ENCODE data around the gene HIRA. TPM values are rescaled to one million over a fixed set of nuclear protein-coding genes. Genes with fewer than 3 reads are reported as not detected.

The HIRA gene
- total and polyA plus RNA-seq, 9 of the 15 experiments (the other 6 are each of a cell fraction or from before 2014, with no cell fraction given): 0.96 to 132 (median 58.4) TPM

DNA sequence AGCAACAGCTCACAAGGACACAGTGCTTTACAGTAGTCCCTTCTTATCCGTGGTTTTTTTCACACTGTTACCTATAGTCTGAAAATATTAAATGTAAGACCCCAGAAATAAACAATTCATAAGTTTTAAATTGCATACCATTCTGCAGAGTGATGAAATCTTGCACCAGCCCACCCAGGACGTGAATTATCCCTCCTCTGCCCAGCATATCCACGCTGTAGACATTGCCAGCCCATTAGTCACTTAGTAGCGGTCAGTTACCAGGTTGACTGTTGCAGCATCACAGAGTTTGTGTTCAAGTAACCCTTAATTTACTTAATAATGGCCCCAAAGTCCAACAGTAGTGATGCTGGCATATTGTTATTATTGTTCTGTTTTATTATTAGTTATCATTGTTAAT, 143.6 kb downstream of the HIRA start (continued):
- TF ChIP-seq MED1 (CRISPR knock-in tag; IDR thresholded peaks at IDR 0.05; ENCODE audit: borderline replicate concordance) (no peak), ATF2 (CRISPR knock-in tag; IDR thresholded peaks at IDR 0.05) (no peak), SAP30 (IDR thresholded peaks at IDR 0.05; ENCODE audit: borderline replicate concordance, insufficient read depth, low read depth, low read length, poor library complexity, severe bottlenecking) (no peak), FOXP4 (CRISPR knock-in tag; IDR thresholded peaks at IDR 0.05; ENCODE audit: borderline replicate concordance) (no peak), HEY1 (CRISPR knock-in tag; IDR thresholded peaks at IDR 0.05; ENCODE audit: borderline replicate concordance) (no peak), NFE2L1 (tag; IDR thresholded peaks at IDR 0.05; ENCODE audit: borderline replicate concordance, low read depth) (no peak), TRIM25 (IDR thresholded peaks at IDR 0.05; ENCODE audit: borderline replicate concordance) (no peak), ZSCAN29 (IDR thresholded peaks at IDR 0.05) (no peak), KHSRP (IDR thresholded peaks at IDR 0.05) (no peak), MXI1 (IDR thresholded peaks at IDR 0.05; ENCODE audit: low read depth, low read length) (no peak), ZNF239 (CRISPR knock-in tag; IDR thresholded peaks at IDR 0.05) (no peak), BACH1 (tag; IDR thresholded peaks at IDR 0.05) (no peak), RBM14 (IDR thresholded peaks at IDR 0.05; ENCODE audit: borderline replicate concordance, insufficient read depth, low read depth, low read length) (no peak), KDM4B (IDR thresholded peaks at IDR 0.05; ENCODE audit: borderline replicate concordance in 2 of 2, low read depth in 1 of 2) (no peak)
